MM.1S (cell line): ENCODE data around the gene MYMK.

Experiments
- EZH2 ChIP-seq: fragments of 300-600 bp; sonication (generic); optimal IDR thresholded peaks from 2 replicates; pipeline ENCODE3; 2017; ENCODE audit warnings: low read depth, mild to moderate bottlenecking, antibody characterized with exemption, low read length, mixed read lengths
- TF ChIP-seq, protein P1 (sequence below): fragments of 300-600 bp; sonication (generic); IDR thresholded peaks from 2 replicates; pipeline ENCODE4 v1.5.1; 2016; ENCODE audit warnings: antibody characterized with exemption, low read length, mixed read lengths

DNA sequence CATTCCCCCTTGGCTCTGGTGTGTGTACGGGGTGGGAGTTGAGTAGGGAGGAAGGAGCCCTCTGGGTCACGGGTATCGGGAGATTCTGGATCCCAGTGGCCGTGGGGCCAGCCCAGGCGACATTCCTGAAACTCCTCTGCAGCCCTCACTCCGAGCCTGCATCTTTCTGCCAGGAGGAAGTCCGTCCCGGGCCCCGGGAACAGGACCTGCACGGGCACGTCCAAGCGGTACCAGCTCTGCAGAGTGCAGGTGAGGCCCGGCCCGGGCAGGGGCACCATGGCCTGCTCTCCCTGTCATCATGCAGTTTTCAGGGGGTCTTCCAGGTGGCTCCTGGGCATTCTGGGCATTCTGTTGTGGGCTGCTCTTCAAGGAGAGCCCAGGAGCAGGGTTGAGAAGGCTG is 13.4 kb upstream of the MYMK start:
- TF ChIP-seq EZH2 = no peak
- TF ChIP-seq, protein P1, sequence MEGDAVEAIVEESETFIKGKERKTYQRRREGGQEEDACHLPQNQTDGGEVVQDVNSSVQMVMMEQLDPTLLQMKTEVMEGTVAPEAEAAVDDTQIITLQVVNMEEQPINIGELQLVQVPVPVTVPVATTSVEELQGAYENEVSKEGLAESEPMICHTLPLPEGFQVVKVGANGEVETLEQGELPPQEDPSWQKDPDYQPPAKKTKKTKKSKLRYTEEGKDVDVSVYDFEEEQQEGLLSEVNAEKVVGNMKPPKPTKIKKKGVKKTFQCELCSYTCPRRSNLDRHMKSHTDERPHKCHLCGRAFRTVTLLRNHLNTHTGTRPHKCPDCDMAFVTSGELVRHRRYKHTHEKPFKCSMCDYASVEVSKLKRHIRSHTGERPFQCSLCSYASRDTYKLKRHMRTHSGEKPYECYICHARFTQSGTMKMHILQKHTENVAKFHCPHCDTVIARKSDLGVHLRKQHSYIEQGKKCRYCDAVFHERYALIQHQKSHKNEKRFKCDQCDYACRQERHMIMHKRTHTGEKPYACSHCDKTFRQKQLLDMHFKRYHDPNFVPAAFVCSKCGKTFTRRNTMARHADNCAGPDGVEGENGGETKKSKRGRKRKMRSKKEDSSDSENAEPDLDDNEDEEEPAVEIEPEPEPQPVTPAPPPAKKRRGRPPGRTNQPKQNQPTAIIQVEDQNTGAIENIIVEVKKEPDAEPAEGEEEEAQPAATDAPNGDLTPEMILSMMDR = no peak
